Stomach (tissue), 9 donors: Measurements from ENCODE around the gene SYT2. TPM values are rescaled to one million over a fixed set of nuclear protein-coding genes. Genes with fewer than 3 reads are reported as not detected.
A peak's percentile ranks its signal among the peaks of the same experiment; 100 is the strongest.

ENCODE experiments used
- DNase-seq, 2 donors: peaks; one replicate each; pipeline versions ENCODE4 v3.0.0 to v3.0.0-alpha.2; 2013 to 2019
- H3K27ac ChIP-seq, 5 donors: fragments of 200-600 bp in 4 of 5; sonication (generic) in 4 of 5; one replicate each; pipeline ENCODE4 v1.5.1; 2013 to 2019; ENCODE audit warnings: mild to moderate bottlenecking in 1 of 5, moderate library complexity in 1 of 5
- H3K27me3 ChIP-seq, 3 donors: fragments of 200-600 bp; sonication (generic); one replicate each; pipeline ENCODE4 v1.5.1; 2017 to 2019; ENCODE audit warnings: mixed run types in 1 of 3
- H3K36me3 ChIP-seq, 4 donors: fragments of 200-600 bp; sonication (generic); 1 replicate in 3 of 4; 2 replicates in 1 of 4; pipeline ENCODE4 v1.5.1; 2016 to 2019
- H3K4me1 ChIP-seq, 4 donors: fragments of 200-600 bp; sonication (generic); one replicate each; pipeline ENCODE4 v1.5.1; 2016 to 2019
- H3K4me3 ChIP-seq, 4 donors: fragments of 200-600 bp; sonication (generic) in 3 of 4; one replicate each; pipeline ENCODE4 v1.5.1; 2016 to 2019; ENCODE audit warnings: mild to moderate bottlenecking in 1 of 4
- H3K9me3 ChIP-seq, 4 donors: fragments of 200-600 bp; sonication (generic); one replicate each; pipeline ENCODE4 v1.5.1; 2016 to 2019
- EP300 ChIP-seq: sonication (generic); formaldehyde crosslinking; IDR thresholded peaks from one replicate; pipeline ENCODE4 v1.6.1; 2017; ENCODE audit warnings: antibody characterized with exemption
- POLR2A ChIP-seq, 4 donors: fragments of 450-650 bp; IDR thresholded peaks; one replicate each; pipeline ENCODE4 v1.6.1; 2016; ENCODE audit warnings: antibody characterized with exemption in 4 of 4, control low read depth in 2 of 4, mild to moderate bottlenecking in 1 of 4, moderate library complexity in 1 of 4
- POLR2AphosphoS5 ChIP-seq, 3 donors: sonication (generic); formaldehyde crosslinking; IDR thresholded peaks; one replicate each; pipeline ENCODE4 v1.6.1; 2016; ENCODE audit warnings: antibody characterized with exemption in 3 of 3
- WGBS, 5 donors: extraction: QIAGEN DNeasy Blood & Tissue Kit in 3 of 5; methylation state at CpG; one replicate each; pipeline versions ENCODE4 v1.1.5 to v1.1.7; 2013 to 2018; 5-methylcytosine and 5-hydroxymethylcytosine counted together
- intact Hi-C: fragments of 100-400 bp; cut with DNase I; formaldehyde crosslinking; loops from one replicate; pipeline ENCODE4 v1.15.1; 2023; ENCODE audit warnings: low total_unique reads
- polyA plus RNA-seq, 3 donors: library from polyadenylated mRNA; stranded (reverse); fragments of 200-250 nt; gene quantifications; one replicate each; pipeline ENCODE4 v1.2.3, GENCODE V29; 2013
- total RNA-seq, 5 donors: library from RNA; depleted of rRNA; stranded (reverse); fragments of >200 nt; gene quantifications; one replicate each; pipeline versions ENCODE4 v1.1.0 to v1.2.3, GENCODE V29; 2014 to 2016
- TF ChIP-seq, protein P1 (sequence below), 7 experiments: fragments of 450-650 bp in 4 of 7; fragments of 200-600 bp in 3 of 7; sonication (generic) in 3 of 7; IDR thresholded peaks; one replicate each; pipeline ENCODE4 v1.5.1; 2016 to 2019; ENCODE audit warnings: antibody characterized with exemption in 7 of 7, control low read depth in 2 of 7, mild to moderate bottlenecking in 1 of 7
- donor health status: healthy with polysubstance abuse.
- donor health status: Bipolar disorder and iron deficiency.
- donor health status: healthy.

Gene SYT2
- total and polyA plus RNA-seq, 8 donors, result 0.18 to 0.29 TPM; not detected in 6

DNA sequence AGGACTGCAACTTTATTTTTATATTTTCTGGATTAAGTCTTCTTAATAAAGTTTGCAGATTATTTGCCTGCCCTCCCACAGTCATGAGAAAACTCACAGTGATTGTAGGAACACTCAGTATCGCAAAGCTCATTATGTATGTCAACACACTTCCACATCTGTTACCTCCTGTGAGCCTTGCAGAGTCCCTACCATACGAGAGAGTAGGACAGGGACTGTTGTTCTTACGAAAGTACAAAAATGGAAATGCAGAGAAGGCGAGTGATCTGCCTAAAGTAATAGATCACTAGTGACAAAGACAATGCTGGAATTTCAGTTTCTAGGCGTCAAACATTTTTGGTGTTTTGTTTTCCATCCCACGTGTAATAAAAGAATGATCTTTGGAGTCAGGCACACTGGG lies 131.7 kb downstream of the SYT2 start:
- DNase-seq, result no peak
- Histone ChIP-seq H3K36me3 (peaks cover 13 to 58% (median 49%) of the 10 kb centered on the region in 4 donors), H3K4me3 (no peak overlapping the region), H3K9me3 (no peaks in the 10 kb centered on the region), H3K27me3 (no peaks in the 10 kb centered on the region), H3K27ac (peak overlapping the region in 4 of 5 donors; percentile 53 to 74 (median 72)), H3K4me1 (peaks cover 0 to 67% (median 41%) of the 10 kb centered on the region in 4 donors)
- TF ChIP-seq POLR2AphosphoS5 (IDR thresholded peaks at IDR 0.05) (peak in 1 of 3 donors; percentile 12), EP300 (no peak)
- intact Hi-C loops, result no loop called here
- 54 to 80% (median 76%) methylated on average over 6 of the region's 6 CpGs for WGBS, 5 donors

DNA sequence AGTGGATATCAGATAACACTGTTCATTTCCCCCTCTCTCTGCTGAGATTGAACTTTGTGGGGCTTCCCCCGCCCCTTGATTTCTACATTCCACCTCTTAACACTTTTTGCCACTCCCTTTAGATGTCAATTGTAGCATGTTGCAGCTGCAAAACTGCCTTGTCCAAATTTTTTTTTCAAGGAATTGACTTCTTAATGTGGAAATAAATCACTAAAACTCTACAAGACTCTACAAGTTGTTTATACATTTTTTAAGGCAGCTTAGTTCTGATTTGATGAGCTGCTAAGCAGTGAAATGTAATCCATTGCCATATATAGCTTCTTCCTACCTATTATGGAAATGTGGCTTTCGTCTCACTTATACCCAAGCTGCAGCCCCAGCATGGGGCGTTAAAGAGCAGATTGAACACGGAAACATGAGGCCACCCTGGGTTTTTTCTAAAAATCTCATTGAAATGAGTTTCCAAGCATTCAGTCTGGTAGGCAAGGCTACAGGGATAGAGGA lies 132.2 kb downstream of the SYT2 start:
- WGBS, 5 donors, result 40 to 60% (median 48%) methylated on average over 4 of the region's 4 CpGs
- DNase-seq, result peak in 1 of 2 donors; percentile 78
- H3K4me1 ChIP-seq, result peaks cover 0 to 72% (median 42%) of the 10 kb centered on the region in 4 donors
- TF ChIP-seq POLR2AphosphoS5 (IDR thresholded peaks at IDR 0.05), result peak in 1 of 3 donors; percentile 33
- TF ChIP-seq, protein P1, sequence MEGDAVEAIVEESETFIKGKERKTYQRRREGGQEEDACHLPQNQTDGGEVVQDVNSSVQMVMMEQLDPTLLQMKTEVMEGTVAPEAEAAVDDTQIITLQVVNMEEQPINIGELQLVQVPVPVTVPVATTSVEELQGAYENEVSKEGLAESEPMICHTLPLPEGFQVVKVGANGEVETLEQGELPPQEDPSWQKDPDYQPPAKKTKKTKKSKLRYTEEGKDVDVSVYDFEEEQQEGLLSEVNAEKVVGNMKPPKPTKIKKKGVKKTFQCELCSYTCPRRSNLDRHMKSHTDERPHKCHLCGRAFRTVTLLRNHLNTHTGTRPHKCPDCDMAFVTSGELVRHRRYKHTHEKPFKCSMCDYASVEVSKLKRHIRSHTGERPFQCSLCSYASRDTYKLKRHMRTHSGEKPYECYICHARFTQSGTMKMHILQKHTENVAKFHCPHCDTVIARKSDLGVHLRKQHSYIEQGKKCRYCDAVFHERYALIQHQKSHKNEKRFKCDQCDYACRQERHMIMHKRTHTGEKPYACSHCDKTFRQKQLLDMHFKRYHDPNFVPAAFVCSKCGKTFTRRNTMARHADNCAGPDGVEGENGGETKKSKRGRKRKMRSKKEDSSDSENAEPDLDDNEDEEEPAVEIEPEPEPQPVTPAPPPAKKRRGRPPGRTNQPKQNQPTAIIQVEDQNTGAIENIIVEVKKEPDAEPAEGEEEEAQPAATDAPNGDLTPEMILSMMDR (IDR thresholded peaks at IDR 0.05), result no peak
- TF ChIP-seq POLR2A (IDR thresholded peaks at IDR 0.05), result no peak
- H3K27me3 ChIP-seq, result no peaks in the 10 kb centered on the region
- H3K9me3 ChIP-seq, result no peaks in the 10 kb centered on the region
- H3K36me3 ChIP-seq, result peaks cover 13 to 58% (median 52%) of the 10 kb centered on the region in 4 donors
- intact Hi-C loops, result no loop called here
- H3K4me3 ChIP-seq, result no peak overlapping the region
- peak overlapping the region in 4 of 5 donors; percentile 53 to 74 (median 72) for H3K27ac ChIP-seq

DNA sequence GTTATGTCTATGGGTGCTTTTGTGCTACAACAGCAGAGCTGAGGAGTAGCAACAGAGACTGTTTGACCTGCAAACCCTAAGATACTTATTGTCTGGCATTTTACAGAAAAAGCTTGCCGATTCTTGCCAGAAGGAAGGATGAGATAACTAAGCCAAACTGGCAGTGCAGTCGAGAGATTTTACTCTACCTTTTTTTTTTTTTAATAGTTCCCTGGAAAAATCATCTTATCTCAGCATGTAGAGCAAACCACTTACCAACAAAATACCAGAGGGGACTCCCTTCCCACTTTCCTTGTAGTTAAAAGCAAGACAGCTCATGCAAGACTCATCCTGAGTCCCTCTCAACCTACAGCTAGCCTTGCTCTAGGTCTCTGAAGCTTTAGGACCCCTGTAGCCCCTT lies 132.9 kb downstream of the SYT2 start:
- TF ChIP-seq POLR2A (IDR thresholded peaks at IDR 0.05) (no peak), POLR2AphosphoS5 (IDR thresholded peaks at IDR 0.05) (no peak), EP300 (no peak)
- TF ChIP-seq, protein P1 (IDR thresholded peaks at IDR 0.05), result no peak
- 14 to 35% (median 20%) methylated on average over 2 of the region's 2 CpGs for WGBS, 5 donors

GRCh38 chr1:202576816-202577215 lies 133.4 kb downstream of the SYT2 start:
- peak in 1 of 2 donors; percentile 43 for DNase-seq
- Histone ChIP-seq H3K4me3 (no peak overlapping the region), H3K9me3 (no peaks in the 10 kb centered on the region), H3K36me3 (peaks cover 13 to 58% (median 51%) of the 10 kb centered on the region in 4 donors), H3K27me3 (no peaks in the 10 kb centered on the region), H3K4me1 (peaks cover 0 to 83% (median 45%) of the 10 kb centered on the region in 4 donors), H3K27ac (peak overlapping the region in 4 of 5 donors; percentile 43 to 74 (median 72))
- TF ChIP-seq POLR2AphosphoS5 (IDR thresholded peaks at IDR 0.05) (peak; percentile 47 to 67 (median 54)), POLR2A (IDR thresholded peaks at IDR 0.05) (no peak), EP300 (no peak)
- 65 to 90% (median 69%) methylated on average over 1 of the region's 1 CpG for WGBS, 5 donors
- intact Hi-C loops, result no loop called here

More for the DNA sequence above, 132.9 kb downstream of the SYT2 start:
- Histone ChIP-seq H3K4me3 (no peak overlapping the region), H3K27ac (peak overlapping the region in 4 of 5 donors; percentile 43 to 74 (median 72)), H3K4me1 (peaks cover 0 to 79% (median 42%) of the 10 kb centered on the region in 4 donors), H3K27me3 (no peaks in the 10 kb centered on the region), H3K36me3 (peaks cover 13 to 58% (median 53%) of the 10 kb centered on the region in 4 donors), H3K9me3 (no peaks in the 10 kb centered on the region)
- DNase-seq, result no peak
- intact Hi-C loops, result no loop called here

DNA sequence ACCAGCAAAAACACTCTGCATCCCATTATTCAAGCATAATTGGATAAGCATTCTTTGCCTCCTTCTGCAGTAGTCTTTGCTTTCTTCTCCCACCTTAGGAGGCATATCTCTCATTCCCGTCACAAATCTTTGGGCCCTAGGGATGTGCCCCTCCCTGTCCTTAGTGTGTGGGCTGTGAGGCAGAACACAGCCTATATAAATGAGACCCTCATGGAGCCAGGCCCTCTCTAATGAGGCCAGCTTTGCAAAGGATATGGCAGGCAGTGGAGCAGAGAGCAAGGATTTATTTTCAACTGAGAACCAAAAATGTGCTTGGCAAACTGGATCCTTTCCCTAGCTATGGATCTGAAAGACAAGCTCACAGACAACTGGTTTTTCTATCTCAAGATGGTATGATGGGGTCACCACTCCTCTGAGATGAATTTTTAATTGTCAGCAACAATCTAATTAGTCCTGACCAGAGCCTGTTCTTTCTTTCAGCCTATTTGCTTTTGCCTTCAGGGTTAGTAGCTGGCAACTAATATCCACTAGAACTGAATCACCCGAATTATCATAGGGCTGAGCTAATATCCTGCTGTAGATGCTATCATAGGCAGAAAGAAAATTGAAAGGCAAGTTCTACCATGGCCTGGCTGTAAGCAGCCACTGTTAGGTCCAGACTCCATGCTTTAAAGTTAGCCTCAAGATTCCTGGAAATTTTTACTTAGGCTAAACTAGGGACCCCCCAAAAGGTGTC lies 134.2 kb downstream of the SYT2 start:
- H3K36me3 ChIP-seq, result peaks cover 10 to 58% (median 46%) of the 10 kb centered on the region in 4 donors
- no peaks in the 10 kb centered on the region for H3K27me3 ChIP-seq
- no peak for DNase-seq
- peak overlapping the region in 4 of 5 donors; percentile 43 to 74 (median 72) for H3K27ac ChIP-seq
- H3K4me1 ChIP-seq, result peaks cover 0 to 91% (median 48%) of the 10 kb centered on the region in 4 donors
- H3K9me3 ChIP-seq, result no peaks in the 10 kb centered on the region
- H3K4me3 ChIP-seq, result no peak overlapping the region
- intact Hi-C loops, result no loop called here
- TF ChIP-seq EP300 (no peak), POLR2AphosphoS5 (IDR thresholded peaks at IDR 0.05) (no peak), POLR2A (IDR thresholded peaks at IDR 0.05) (no peak)
- TF ChIP-seq, protein P1 (IDR thresholded peaks at IDR 0.05), result no peak
- WGBS, 5 donors, result 59 to 81% (median 71%) methylated on average over 2 of the region's 2 CpGs
